ENCODE measurements around the gene NAV3.

NAV3 gene

DNA sequence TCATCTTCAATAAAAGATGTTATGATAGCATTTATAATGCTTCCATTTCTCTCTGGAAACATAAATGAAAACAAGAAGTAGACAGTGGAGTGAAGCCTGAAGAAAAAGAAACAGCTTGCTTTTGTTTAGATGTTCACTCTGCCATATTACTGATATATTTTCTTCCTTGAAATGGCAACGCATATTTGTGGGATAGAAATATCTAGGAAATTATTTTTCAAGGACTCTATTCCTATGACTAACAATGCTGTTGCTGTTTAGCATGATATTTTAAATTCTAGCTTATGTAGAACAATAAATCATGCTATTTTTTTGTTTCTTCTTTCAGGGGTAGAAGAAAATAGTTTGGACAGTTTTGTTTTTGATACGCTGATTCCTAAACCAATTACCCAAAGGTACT lies 359.0 kb downstream of the NAV3 start:
- DNase-seq (ENCODE audit: low spot score) = no peak
- TF ChIP-seq, protein P1, sequence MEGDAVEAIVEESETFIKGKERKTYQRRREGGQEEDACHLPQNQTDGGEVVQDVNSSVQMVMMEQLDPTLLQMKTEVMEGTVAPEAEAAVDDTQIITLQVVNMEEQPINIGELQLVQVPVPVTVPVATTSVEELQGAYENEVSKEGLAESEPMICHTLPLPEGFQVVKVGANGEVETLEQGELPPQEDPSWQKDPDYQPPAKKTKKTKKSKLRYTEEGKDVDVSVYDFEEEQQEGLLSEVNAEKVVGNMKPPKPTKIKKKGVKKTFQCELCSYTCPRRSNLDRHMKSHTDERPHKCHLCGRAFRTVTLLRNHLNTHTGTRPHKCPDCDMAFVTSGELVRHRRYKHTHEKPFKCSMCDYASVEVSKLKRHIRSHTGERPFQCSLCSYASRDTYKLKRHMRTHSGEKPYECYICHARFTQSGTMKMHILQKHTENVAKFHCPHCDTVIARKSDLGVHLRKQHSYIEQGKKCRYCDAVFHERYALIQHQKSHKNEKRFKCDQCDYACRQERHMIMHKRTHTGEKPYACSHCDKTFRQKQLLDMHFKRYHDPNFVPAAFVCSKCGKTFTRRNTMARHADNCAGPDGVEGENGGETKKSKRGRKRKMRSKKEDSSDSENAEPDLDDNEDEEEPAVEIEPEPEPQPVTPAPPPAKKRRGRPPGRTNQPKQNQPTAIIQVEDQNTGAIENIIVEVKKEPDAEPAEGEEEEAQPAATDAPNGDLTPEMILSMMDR (IDR thresholded peaks at IDR 0.05; ENCODE audit: borderline replicate concordance, control extremely low read depth, extremely low read depth, insufficient read depth, missing control alignments) = no peak
- in situ Hi-C loops (cut with MboI; ENCODE audit: low sequenced_read_pairs, unreplicated experiment) = no loop called here

DNA sequence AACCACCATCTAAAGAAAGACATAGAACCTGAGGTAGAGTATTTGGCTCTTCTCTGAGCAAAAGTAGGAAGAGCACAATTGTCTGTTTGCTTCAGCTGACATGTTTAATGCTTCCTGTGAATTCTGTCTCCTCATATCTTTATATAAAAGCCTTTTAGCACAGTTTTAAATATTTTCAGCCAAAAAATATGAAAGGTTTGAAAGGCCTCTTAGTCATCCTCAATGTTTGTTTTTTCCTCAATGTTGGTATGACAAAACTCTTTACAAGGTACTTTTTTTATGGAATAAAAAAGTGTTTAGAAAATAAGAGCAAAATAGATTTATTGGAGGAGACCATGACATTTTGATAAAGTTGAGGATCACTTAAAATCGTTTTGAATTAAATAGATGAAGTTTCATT lies 360.9 kb downstream of the NAV3 start:
- DNase-seq (ENCODE audit: low spot score) = no peak
- in situ Hi-C loops (cut with MboI; ENCODE audit: low sequenced_read_pairs, unreplicated experiment) = no loop called here
- TF ChIP-seq, protein P1 (IDR thresholded peaks at IDR 0.05; ENCODE audit: borderline replicate concordance, control extremely low read depth, extremely low read depth, insufficient read depth, missing control alignments) = no peak

- in situ Hi-C loops (cut with MboI; ENCODE audit: low sequenced_read_pairs, unreplicated experiment) = no loop called here
- TF ChIP-seq, protein P1 (IDR thresholded peaks at IDR 0.05; ENCODE audit: borderline replicate concordance, control extremely low read depth, extremely low read depth, insufficient read depth, missing control alignments) = no peak
- DNase-seq (ENCODE audit: low spot score) = no peak
These were observed 362.3 kb downstream of the NAV3 start for GRCh38 chr12:78192979-78193378.

DNA sequence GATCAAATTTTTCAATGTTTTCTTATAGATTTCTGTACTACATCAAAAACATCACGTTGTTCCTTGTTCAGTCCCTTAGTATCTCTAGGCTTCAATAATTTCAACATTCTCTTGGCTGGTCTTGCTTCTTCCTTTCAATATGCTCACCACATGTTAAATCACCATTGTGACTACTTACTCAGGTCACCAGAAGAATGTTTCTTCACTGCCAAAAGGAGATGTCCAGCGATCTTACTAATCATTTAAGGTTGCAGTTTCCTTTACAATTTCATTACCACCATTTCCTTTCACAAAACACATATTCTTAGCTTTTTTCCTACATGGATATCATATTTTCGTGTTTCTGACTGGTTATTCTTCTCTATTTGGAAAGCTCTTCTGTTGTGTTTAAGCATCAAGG lies 363.8 kb downstream of the NAV3 start:
- in situ Hi-C loops (cut with MboI; ENCODE audit: low sequenced_read_pairs, unreplicated experiment) = no loop called here
- no peak for DNase-seq (ENCODE audit: low spot score)
- TF ChIP-seq, protein P1 (IDR thresholded peaks at IDR 0.05; ENCODE audit: borderline replicate concordance, control extremely low read depth, extremely low read depth, insufficient read depth, missing control alignments) = no peak

DNA sequence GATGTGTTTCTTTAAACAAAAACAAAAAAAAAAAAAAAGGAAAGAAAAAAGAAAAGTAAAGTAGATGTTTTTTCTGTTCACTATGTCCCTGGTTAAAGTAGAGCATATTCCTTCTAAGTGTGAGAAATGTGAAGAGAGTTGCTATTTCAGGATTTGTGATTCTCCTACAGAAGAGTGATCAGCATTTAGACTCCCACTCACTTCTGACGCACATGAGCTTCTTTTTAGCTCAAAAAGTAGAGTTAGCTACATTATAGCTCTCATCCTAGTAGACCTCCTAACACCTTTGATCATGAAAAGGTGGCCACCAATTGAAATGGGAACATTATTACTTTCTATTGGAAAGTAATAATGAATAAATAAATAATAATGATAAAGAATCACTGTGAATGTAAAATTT lies 368.2 kb downstream of the NAV3 start:
- in situ Hi-C loops (cut with MboI; ENCODE audit: low sequenced_read_pairs, unreplicated experiment) = no loop called here
- TF ChIP-seq, protein P1 (IDR thresholded peaks at IDR 0.05; ENCODE audit: borderline replicate concordance, control extremely low read depth, extremely low read depth, insufficient read depth, missing control alignments) = no peak
- no peak for DNase-seq (ENCODE audit: low spot score)

DNA sequence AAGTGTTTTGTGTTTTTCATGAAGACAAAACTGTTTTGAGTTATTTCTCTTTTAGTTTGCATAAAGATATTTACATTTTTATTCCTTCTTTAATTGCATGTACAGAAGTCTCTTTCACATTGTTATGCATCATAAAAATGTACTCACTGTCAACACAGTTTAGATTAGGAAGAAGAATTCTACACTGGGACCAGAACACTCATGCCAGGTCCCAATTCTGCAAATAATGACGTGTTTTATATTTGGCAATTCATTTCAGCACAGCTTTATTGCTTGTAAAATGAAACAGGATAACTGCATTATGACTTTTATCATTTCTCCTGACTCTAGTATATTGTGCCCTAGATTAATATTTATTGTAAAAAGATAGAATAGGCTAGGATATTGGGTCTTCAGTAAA lies 369.2 kb downstream of the NAV3 start:
- in situ Hi-C loops (cut with MboI; ENCODE audit: low sequenced_read_pairs, unreplicated experiment) = no loop called here
- DNase-seq (ENCODE audit: low spot score) = no peak
- TF ChIP-seq, protein P1 (IDR thresholded peaks at IDR 0.05; ENCODE audit: borderline replicate concordance, control extremely low read depth, extremely low read depth, insufficient read depth, missing control alignments) = no peak

- in situ Hi-C loops (cut with MboI; ENCODE audit: low sequenced_read_pairs, unreplicated experiment) = no loop called here
- DNase-seq (ENCODE audit: low spot score) = no peak
- TF ChIP-seq, protein P1 (IDR thresholded peaks at IDR 0.05; ENCODE audit: borderline replicate concordance, control extremely low read depth, extremely low read depth, insufficient read depth, missing control alignments) = no peak
These were observed 374.2 kb downstream of the NAV3 start for GRCh38 chr12:78204926-78205325.
